Kidney glomerular epithelial cell (primary cell): Measurements from ENCODE around the gene MAP1LC3B.

Experiments used
- DNase-seq: peaks from one replicate; lab custom pipeline; 2025; lab: John Stamatoyannopoulos, UW

Gene MAP1LC3B

DNA sequence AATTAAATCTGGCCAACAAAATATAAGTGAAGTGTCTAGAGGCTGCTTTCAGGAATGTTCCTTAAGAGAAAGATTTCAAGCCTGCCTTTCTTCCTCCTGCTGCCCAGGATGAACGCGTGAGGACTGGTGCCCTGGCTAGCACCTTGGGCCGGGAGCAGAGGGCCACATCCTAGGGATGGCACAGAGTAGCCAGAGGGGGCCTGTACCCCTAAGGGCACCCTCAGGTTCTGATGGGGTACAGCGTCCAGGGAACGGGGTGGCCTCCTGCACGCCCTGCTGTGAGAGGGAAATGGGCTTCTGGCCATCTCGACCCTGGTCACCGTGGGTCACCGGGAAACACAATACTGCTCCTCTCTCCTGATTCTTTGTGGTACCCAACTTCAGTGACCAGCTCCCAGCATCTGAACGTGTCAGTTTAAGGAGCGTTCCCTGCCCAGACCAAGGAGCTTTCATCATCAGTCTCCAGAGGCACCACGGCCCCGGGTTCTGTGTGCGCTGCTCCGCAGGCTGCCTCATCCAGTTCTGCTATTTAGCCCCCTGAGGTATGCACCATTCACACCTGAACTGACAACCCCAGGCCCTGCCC, 40.3 kb downstream of the MAP1LC3B start:
- DNase-seq = no peak

DNA sequence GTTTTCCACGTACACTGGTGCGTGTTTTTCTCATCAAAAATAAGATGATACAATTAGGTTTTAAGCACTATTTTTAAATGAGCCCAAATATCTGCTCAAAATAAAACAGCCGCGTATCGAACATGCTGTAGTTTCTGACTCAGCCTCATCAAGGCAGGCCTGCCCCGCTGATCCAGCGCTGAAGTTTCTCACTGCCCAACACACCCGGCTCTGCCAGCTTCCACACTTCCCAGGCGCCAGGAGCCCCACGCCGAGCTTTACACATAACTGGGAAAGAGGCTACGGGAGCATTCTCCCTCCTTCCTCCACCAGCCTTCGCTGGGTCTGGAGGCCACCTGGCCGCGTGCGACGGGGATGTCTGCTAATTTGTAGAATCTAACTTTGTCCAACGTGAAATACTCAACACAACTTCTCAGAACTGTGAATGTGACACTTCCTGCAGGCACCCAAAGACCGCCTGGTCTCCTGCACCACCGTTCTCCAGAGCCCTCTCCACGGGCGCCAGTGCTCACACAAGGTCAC, 42.1 kb downstream of the MAP1LC3B start:
- DNase-seq = no peak

DNA sequence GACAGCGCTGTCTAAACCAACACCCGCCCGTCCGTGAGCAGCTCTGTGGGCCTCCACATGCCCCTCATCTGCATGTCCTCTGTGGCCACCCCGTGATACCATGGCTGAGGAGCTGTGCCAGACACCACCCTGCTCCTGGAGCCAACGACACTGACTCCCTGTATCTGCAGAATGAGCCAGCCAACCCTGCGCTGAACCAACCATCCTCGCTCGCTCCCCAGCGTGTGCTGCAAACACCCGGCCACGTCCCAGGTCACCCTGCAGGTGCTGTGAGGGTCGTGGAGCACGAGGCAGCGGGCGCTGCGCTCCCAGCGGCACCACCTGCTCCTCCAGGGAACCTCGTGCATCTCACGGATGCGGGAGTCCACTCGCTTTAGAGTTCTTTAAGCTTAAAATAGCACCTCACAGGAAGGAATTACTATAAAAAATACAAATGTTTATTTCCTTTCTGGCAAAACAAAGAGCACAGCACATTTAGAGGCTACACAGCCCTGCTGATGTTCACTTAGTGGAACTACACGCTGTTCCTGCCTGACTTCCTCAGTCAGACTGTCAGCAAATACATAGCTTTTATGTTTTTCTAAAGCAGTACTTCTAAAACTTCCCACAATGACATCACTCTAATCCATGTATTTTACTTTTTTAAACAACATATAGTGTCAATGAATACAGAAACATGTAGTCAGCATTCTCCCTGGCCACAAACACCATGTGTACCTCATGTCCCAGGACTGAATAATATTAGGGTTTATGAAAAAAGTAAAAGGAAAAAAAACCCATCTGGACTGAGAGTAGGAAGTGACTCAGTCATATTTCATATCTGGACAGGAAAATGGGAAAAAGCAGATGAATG, 43.5 kb downstream of the MAP1LC3B start:
- no peak for DNase-seq

DNA sequence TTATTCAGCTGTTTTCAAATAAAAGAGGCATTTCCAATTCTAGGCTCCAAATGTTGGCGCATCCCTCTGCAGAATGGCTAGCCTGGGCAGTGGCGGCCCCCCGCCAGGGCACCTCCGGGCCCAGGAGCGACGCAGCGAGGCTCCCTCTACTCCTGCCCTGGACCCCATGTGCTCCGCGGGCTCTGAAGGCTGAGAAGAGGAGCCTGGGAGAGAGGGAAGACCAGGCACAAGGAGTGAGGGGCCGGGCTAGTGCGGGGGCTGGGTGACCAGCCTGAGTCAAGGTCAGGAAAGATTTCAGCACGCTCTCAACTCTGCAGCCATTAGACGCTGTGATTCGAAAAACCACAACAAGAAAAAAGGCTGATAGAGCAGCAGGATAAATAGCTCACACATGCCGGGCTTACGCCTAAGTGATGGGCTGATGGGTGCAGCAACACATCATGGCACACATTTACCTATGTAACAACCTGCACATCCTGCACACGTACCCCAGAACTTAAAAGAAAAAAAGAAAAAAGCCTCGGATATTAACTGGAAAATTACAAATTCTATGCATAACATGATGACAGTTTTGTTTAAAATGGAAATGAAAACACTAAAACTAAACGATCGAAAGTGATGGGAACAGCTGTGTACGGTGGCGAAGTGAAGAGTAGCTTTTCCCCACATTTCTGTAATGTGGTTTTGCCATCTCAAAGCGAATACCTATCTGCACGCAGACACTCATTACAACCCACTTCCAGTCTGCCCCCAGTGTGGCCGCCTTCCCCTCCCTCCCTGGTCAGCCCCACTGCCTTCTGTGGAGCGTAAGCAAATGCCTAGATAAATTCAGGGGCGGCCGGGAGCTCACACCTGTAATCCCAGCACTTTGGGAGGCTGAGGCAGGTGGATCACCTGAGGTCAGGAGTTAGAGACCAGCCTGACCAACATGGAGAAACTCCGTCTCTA, 44.4 kb downstream of the MAP1LC3B start:
- no peak for DNase-seq

DNA sequence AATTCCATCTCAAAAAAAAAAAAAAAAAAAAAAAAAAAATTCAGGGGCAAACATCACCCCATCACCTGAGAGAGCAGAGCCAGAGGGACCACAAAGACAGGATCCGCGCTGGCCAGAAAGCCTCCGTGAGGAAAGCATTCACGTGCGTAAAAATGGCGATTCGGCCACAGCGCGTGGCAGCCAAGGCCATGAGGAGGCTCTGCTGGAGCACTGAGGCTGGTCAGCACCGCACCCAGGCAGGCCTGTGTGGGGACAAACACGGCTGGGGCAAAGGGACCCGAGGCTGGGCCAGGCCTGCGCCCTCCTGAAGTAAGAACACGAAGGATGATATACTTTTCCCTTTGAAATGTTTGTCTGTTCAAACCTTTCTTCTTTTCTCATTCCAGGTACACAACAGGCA, 45.2 kb downstream of the MAP1LC3B start:
- no peak for DNase-seq

DNA sequence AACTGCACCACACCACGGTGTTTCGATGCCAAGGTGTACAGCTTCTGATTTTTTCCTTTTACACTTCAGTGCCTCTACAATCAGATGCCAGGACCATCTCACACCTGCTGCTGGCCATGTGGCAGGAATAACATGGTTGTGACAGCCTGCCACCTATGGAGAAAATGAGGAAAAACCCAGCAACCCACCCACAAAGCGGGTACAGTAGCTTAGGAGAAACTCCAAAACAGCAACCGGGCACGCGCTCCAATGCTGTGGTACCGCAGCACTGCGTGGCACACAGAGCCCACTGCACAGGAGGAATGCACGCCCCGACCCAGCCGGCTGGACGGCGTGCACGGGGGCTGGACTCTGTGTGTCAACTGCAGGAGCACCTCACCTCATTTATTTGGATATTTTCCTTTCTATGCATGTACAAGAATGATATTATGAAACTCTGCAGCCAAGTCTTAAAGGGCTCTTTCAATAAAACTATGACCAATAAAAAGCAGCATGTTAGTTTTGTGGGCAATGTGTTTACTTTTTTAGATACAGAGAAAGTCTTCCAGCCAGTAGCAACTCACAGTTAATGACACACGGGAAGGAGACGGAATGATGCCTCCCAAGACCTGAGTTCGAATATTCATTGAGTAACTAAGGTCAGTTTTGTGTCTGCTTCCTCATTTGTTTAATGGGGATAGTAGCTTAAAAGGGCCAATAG, 45.9 kb downstream of the MAP1LC3B start:
- peak; percentile 35 for DNase-seq

DNA sequence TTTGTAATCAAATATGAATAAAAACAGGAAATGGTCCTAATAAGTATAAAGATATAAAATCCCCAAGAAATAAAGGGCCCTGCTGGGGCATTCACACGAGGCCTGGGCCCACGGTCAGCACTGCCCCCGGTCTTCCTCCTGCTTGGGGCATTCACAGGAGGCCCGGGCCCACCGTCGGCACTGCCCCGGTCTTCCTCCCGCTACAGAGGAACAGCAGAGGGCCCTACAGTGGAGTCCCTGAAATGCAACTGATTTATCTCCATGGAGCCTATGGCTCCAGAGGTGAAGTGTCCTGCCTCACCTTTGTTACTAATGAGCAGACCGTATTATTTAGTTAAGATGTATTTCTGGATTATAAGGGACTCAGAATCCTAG, 46.5 kb downstream of the MAP1LC3B start:
- no peak for DNase-seq

DNA sequence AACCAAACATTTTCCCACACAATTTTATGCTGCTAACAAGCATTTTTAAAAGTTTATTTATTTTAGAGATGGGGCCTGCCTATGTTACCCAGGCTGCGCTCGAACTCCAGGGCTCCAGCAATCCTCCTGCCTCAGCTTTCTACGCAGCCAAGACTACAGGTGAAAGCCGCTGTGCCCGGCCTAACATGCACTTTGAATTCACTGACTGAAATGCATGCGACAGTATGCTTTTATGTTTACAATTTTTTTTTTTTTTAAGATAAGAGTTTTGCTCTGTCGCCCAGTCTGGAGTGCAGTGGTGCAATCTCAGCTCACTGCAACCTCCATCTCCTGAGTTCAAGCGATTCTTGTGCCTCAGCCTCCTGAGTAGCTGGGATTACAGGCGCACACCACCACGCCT, 47.8 kb downstream of the MAP1LC3B start:
- DNase-seq = no peak

DNA sequence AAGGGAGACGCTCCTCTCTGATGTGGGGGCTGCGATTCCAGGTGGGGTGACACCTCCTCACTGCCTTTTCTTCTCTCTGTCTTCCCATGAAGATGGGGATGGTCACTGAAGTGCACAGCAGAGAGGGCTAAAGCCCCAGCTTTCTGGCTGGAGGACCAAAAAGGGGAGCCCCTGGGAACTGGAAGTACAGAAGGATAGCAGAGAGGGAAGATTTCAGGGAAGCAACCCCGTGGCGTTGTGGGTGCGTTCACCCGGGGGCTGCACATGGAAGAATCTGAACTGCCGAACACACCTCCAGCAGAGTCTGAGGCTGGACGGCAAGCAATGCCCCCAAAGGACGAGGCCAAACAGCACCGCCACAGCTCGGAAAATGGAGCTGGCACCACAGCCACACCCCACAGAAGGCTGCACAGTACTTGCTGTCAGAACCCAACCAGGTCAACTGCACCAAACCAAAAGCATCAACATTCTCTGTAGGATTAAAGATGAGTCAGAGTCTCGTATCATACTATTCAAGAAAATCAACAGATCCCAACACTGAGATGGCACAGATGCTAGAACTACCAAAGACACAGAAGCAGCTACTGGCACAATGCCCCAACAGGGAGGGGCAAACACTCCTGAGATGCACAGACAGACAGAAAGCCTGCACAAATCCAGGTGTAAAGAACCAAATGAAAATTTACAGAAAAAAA, 49.9 kb downstream of the MAP1LC3B start:
- DNase-seq = no peak

DNA sequence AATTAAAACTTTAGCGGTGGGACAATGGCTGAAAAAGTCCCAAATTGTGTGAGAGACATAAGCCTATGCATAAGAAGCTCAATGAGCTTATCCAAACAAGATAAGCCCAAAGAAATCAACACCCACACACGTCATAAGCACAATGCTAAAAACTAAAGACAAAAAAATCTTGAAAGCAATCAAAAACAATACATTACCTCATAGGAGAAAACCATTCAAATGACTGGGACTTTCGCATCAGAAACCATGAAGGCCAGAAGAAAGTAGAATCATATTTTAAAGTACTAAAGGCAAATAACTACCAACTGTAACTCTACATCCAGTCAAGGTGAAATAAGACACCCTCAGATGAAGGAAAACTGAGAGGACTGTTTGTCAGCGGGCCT, 50.4 kb downstream of the MAP1LC3B start:
- DNase-seq = no peak

DNA sequence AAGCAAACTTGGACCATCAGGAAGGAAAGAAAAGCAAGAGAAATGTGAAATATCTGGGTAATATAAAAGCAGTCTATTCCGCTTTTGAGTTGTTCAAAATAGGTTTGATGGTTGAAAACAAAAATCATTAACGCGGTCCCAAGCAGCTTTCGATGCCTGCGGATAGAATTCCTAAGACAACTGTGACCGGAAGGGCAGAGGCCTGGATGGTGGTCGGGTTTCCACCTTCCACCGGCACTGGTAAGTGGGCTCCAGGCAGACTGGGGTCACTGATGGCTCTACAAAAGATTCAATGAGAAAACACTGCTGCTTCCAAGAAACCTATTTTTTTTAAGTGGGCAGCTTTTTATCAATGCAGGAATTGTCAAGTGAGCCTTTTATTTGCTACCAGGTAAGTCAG, 50.9 kb downstream of the MAP1LC3B start:
- no peak for DNase-seq

DNA sequence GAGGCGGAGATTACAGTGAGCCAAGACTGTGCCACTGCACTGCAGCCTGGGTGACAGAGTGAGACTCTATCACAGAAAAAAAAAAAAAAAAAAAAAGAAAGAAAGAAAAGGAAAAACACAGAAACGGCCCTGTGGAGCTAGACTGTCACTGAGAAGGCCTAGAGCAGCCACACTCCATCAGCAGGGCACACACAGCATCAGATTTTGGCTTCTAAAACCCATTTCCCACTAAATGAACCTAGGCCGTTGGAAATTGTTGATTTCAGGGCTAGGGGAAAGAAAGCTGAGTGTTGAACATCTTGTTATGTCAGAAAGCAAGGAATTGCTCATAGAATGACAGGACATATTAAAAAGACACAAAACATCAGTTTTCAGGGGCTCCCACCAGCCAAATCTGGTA, 51.8 kb downstream of the MAP1LC3B start:
- DNase-seq = no peak

DNA sequence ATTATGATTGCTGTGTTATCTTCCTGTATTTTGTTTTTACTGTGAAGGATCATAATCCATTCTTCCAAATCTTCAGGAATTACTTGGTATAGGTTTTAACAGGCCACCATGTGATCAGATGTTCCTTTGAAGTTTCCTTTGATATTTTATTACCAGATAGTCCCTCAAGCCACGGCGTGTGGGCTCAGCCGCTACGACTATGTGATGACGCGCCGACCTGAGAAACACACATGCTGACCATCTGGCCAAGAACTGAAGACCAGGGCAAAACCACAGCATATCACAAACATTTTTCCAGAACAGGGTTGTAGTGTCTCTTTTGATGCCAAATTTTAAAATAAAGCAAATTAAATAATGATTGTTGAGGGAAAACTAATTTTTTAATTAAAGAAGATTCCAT, 53.4 kb downstream of the MAP1LC3B start:
- DNase-seq = no peak

DNA sequence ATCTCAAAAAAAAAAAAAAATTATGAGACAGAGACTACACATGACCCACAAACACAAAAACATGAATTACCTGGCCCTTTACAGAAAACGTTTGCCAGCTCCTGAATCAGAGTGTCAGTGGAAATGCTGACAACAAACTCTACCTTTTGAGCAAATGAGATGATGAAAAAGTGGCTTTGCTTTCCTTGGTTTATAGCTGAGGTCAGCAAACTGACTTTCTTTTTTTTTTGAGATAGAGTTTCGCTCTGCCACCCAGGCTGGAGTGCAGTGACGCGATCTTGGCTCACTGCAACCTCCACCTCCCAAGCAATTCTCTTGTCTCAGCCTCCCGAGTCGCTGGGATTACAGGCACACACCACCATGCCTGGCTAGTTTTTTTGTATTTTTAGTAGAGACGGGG, 54.3 kb downstream of the MAP1LC3B start:
- no peak for DNase-seq

DNA sequence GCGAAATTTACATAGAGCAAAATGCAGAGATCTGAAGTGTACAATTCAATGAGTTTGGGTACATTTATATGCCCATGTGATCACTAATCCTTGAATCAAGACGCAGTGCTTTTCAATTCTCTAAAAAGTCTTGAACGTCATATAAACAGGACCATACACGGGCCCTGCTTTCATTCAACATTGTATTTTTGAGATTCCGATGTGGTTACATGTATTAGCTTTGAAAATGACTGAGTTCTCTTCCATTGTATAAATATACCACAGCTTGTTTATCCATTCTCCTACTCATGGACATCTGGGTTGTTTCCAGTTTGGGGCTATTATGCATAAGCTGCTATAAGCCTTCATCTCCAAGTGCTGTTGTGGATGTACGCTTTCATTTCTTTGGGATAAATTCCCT, 55.2 kb downstream of the MAP1LC3B start:
- no peak for DNase-seq

DNA sequence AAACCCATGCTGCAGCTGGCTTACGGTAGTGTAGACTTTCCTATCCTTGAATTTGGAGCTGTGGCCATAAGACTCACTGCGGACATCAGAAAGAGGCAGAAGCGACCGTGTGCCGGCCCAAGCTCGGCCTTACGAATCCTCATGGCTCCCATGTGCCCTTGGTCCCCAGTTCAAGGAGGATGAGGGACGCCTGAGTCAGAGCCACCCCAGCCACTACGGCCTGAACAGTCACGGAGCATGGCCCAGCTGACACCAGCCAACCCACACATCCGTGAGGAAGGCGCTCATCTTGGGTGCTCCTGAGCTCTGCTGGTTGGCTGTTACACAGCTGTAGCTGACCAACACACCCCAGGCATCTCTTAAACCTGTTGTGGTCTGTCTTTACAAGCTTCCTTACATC, 56.7 kb downstream of the MAP1LC3B start:
- no peak for DNase-seq

DNA sequence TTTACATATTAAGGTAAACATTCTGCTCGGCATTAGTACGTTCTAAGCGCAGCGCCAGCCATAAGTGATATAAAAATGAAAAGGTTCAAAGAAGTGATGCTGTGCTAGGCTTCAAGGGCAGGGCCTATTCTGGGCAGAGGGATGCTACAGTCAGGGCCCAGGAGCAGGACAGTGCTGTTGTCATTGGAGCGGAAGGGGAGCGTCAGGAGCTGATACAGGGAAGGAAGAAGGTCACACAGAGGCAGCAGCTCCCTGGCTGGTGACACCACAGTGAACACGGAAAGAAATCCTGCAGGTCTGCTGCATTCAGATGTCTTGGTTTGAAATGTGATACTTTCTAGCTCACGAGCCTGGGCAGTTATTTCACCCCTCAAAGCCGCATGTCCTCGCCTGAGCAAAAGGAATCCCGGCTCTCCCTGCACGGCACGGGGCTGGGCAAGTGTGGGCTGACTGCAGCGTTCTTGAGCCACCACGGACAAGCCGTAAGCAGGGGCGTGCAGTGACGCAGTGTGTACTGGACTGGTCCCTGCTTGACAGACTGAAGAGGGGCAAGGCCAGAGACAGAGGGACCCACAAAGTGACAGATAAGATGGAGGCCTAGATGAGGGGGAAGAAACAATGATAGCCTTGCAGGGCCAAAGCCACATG, 59.6 kb downstream of the MAP1LC3B start:
- DNase-seq = no peak

DNA sequence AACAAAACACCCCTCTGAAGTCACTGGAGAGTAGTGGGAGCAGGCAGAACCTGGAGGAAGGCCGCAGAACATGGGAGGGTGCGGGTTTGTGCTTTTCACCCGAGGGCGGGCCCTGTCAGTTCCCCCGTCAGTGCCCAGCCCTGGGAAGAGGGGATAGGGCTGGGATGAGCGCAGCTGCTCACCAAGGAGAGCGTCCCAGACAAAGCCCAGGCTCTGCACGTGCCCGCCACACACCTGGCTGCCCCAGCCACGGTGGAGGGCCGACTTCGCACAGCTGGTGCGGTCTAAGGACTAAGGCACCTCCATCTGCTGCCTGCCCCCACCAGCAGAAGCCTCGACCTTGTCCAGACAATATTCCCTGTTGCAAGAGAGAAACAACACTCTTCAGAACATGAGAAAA, 61.2 kb downstream of the MAP1LC3B start:
- no peak for DNase-seq
